ENCODE results near the gene TIMP1.

Gene TIMP1

DNA sequence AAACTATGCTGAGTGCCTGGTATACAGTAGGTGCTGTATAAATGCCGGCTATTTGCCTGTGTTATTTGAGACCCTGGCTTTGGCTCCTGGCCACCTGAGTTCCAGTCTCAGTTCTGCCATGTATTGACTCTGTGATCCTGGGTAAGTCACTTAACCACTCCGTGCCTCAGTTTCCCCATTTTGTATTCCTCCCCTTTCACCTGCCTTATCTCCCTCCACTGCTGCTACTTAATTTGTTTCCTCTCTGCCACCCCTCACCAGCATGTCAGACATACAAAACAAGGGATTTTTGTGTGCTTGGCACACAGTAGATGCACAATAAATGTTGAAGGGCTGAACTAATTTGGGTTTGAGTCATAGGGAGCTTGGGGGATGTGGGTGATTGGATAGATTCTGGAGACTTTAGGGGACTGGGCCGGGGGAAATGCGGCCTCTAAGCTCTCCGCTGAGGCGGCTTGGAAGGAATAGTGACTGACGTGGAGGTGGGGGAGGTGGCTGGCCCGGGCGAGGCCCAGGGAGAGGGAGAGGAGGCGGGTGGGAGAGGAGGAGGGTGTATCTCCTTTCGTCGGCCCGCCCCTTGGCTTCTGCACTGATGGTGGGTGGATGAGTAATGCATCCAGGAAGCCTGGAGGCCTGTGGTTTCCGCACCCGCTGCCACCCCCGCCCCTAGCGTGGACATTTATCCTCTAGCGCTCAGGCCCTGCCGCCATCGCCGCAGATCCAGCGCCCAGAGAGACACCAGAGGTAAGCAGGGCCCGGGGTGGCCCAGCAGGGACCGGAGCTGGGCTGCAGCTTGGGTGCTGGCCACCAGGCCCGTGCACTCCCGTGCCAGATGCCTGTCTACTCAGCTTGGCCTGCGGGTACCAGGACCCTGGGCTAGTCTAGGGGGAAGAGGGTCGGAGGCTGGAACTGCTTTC lies at the start of gene TIMP1:
TIMP1 (plus strand) TSS at position 706 of the 917 bp plus-strand sequence. CDS start 980 bp downstream, outside the sequence.
- peak; percentile 79 for DNase-seq (ENCODE audit: low spot score)

- DNase-seq (ENCODE audit: low spot score): no peak
Observed at GRCh38 chrX:47539860-47540259, 42.4 kb upstream of the TIMP1 start.

DNA sequence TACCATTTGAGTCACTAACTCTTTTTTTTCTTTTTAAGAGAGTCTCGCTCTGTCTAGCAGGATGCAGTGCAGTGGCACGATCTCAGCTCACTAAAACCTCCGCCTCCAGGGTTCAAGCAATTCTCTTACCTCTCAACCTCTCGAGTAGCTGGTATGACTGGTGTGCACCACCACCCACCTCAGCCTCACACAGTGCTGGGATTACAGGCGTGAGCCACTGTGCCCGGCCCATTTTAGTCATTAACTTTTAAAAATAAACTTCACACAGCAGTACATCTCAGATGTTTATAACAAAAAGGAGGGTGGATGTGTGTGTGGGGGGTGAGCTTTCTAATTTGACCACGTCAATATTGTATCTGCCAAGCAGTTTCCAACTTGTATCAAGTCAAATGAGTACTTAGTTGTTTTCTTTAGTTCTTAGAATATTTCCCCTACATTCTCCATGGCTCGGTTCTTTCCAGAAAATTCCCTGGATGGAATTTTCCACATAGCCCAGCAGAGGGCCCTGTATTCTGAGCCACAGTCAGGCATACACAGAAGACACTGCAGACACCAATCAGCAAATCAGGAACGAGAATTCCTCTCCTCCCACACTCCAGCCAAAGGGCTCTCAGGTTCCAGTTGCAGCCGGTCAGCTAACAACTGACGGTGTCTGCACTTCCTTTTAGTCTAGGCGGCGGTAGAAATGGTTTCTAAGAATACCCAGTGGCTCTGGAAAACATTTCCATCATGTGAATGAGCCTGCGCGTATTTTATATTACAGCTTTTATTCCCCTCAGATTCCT lies 41.3 kb upstream of the TIMP1 start:
- DNase-seq (ENCODE audit: low spot score): peak; percentile 67

DNA sequence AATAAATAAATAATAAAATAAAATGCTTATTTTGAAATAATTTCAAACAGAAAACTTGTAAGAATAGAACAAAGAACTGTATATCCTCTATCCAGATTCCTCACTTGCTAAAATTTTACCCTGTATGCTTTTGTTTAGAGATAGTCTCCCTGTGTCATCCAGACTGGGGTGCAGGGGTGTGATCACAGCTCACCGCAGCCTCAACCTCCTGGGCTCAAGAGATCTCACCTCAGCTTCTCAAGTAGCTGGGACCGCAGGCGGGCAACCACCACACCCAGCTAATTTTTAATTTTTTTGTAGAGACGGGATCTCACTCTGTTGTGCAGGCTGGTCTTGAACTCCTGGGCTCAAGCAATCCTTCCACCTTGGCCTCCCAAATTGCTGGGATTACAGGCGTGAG lies 38.7 kb upstream of the TIMP1 start:
- DNase-seq (ENCODE audit: low spot score): no peak

GRCh38 chrX:47556045-47556623 lies 26.1 kb upstream of the TIMP1 start:
- peak; percentile 75 for DNase-seq (ENCODE audit: low spot score)

GRCh38 chrX:47558436-47558835 lies 23.8 kb upstream of the TIMP1 start:
- no peak for DNase-seq (ENCODE audit: low spot score)

DNA sequence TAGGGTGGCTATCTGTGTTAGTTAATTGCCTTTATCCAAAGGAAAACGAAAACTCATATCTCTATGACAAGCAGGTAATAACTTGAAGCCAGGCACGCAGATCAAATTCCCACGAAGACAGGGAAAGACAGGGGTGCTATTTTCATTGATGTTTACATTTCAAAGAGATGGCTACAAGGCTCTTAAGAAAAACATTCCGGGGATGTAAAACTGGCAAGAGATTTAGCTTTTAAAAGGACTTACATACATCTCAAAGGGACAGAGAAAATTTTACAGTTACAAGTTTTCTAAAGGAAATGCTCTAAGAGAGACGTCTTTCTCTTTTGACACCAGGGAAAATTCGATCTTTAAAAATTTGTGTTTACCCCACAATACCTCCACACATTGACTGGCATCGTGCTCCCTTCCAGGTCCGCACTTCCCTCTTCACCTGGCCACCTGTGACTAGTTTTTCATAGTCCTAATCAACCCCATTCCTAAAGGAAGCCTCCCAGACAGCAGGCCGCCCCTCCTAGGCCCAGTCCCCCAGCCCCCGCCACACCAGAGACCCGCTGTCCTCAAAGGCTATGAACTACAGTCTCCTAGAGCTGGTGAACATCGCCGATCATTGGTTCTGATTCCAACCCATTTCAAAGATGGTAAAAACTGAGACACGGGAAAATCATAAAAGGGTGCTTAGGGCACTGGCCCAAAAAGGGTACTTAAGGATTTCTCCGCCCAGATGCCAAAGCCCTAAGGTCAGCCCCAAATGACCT lies 21.9 kb upstream of the TIMP1 start:
- DNase-seq (ENCODE audit: low spot score): no peak

DNA sequence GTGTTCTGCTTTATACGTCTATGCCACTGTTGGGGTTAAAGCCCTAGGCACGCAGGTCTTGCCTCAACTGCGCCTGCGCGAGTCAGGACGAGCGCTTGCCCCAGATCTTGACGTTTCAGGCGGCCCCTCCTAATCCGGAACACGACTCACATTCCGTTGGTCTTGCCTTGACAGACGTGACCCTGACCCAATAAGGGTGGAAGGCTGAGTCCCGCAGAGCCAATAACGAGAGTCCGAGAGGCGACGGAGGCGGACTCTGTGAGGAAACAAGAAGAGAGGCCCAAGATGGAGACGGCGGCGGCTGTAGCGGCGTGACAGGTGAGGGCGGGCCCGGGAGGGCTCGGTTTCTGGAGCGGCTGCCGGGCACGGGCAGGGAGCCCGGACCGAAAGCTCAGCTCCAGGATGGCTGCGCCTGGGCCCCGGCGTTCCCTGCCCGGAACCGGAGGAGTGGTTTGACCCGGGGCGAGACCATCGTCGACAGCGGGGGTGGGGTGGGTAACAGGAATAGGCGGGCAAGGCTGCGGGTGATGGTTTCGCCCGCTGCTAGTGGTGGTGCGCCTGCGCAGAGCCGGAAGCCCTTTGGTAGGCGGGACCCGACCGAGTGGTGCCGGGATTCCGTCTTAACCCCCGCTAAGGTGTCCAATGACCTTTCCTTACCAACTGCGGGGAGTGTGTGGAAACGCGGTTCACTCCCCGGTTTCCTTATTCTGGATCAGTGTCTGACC lies 21.1 kb upstream of the TIMP1 start, which contains the start of gene ARAF:
ARAF (plus strand) TSS at position 272 of the 725 bp plus-strand sequence. CDS start 1,763 bp downstream, outside the sequence.
- peak; percentile 81 for DNase-seq (ENCODE audit: low spot score)

DNA sequence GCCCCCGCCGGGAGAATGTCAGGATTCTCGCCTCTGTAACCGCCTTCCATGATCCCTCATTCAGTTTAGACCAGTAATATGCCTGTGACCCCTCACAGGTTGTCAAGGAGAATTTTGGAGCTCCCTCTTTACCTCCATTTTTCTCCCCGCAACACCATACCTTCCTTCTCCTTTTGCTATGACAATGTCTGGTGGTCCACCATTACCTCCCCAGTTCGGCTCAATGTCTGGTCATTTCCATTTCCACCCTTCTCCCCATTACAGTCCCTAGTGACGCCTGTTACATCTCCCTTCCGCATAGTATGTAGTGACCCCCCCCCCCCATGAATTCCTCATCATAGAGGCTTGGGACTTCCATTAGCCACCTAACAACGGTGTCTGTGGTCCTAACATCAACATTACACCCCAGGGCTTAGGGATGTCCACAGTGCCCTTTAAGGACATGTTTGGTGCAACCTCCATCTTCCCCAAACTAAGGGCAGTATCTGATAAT lies 20.5 kb upstream of the TIMP1 start:
- DNase-seq (ENCODE audit: low spot score): no peak

DNA sequence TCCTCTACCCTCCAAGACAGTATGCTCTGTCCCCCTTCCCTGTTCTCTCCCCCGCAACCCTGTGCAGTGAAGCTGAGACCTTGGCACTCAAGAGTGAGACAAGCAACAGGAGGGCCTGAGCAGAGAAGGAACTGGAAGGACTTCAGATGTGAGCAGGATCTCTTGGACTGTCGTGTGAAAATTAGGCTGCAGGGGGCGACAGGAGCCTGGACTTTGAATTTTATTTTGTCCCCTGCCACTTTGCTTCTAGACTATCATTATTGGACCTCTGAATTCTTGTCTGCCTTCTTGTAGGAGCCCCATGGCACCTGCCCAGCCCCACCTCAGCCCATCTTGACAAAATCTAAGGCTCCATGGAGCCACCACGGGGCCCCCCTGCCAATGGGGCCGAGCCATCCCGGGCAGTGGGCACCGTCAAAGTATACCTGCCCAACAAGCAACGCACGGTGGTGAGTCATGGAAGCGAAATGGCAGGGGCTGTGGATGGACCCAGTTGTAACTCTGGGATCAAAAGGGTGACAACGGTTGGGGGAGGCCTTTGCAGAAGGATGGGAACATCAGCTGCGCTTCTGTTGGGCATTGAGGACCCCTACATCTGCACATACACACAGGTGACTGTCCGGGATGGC lies 19.5 kb upstream of the TIMP1 start:
- DNase-seq (ENCODE audit: low spot score): no peak

- no peak for DNase-seq (ENCODE audit: low spot score)
Observed at GRCh38 chrX:47563801-47564315, 18.4 kb upstream of the TIMP1 start.

DNA sequence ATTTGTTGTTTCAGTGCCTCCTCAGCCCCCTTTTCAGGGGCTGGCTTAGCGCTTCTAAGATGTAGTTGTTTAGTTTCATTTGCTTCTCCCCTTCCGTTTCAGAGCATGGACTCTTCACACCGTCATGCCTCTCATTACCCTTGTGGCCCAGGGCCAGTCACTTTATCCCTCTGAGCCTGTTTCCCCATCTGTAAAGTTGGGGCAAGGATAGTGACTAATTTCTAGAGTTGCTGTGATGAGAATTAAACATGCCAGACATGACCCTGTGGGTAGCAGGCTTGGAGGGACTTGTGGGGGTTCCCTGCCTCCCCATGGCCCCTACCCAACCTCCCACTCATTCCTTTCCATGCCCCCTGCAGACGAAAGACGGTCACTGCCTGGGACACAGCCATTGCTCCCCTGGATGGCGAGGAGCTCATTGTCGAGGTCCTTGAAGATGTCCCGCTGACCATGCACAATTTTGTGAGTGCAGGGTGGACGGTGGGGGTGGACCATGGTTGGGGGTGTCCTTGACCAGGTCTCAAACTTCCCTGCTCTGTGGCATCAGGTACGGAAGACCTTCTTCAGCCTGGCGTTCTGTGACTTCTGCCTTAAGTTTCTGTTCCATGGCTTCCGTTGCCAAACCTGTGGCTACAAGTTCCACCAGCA lies 17.7 kb upstream of the TIMP1 start:
- no peak for DNase-seq (ENCODE audit: low spot score)

GRCh38 chrX:47566841-47567240 lies 15.4 kb upstream of the TIMP1 start:
- no peak for DNase-seq (ENCODE audit: low spot score)

- DNase-seq (ENCODE audit: low spot score): no peak
Observed at GRCh38 chrX:47568656-47569295, 13.5 kb upstream of the TIMP1 start.

DNA sequence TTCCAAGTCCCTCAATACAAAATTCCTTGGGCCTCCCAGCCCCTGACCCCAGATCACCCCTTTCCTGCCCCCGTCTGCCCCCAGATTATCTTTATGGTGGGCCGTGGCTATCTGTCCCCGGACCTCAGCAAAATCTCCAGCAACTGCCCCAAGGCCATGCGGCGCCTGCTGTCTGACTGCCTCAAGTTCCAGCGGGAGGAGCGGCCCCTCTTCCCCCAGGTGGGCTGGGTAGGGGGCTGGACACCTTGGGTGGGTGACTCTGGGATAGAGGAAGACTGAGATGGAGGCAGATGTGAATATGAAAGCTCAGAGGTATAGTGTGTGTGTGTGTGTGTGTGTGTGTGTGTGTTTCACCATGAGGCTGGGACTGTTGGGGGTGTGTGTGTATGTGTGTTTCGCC lies 11.4 kb upstream of the TIMP1 start:
- no peak for DNase-seq (ENCODE audit: low spot score)

GRCh38 chrX:47571215-47571614 lies 11.0 kb upstream of the TIMP1 start:
- DNase-seq (ENCODE audit: low spot score): no peak

GRCh38 chrX:47571896-47572295 lies 10.3 kb upstream of the TIMP1 start:
- no peak for DNase-seq (ENCODE audit: low spot score)

- no peak for DNase-seq (ENCODE audit: low spot score)
Observed at GRCh38 chrX:47572773-47573340, 9.4 kb upstream of the TIMP1 start.
